Measurements from ENCODE around the gene POLK.
"Not testable (repeated sequence)": the region's sequence is repeated elsewhere in the genome, so short reads cannot be mapped to it uniquely, and the experiment has no call there.

- TF ChIP-seq, protein P1, sequence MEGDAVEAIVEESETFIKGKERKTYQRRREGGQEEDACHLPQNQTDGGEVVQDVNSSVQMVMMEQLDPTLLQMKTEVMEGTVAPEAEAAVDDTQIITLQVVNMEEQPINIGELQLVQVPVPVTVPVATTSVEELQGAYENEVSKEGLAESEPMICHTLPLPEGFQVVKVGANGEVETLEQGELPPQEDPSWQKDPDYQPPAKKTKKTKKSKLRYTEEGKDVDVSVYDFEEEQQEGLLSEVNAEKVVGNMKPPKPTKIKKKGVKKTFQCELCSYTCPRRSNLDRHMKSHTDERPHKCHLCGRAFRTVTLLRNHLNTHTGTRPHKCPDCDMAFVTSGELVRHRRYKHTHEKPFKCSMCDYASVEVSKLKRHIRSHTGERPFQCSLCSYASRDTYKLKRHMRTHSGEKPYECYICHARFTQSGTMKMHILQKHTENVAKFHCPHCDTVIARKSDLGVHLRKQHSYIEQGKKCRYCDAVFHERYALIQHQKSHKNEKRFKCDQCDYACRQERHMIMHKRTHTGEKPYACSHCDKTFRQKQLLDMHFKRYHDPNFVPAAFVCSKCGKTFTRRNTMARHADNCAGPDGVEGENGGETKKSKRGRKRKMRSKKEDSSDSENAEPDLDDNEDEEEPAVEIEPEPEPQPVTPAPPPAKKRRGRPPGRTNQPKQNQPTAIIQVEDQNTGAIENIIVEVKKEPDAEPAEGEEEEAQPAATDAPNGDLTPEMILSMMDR (conservative IDR thresholded peaks at IDR 0.05; ENCODE audit: low read length): not testable (repeated sequence)
- not testable (repeated sequence) for TF ChIP-seq EZH2phosphoT487 (IDR thresholded peaks at IDR 0.05; ENCODE audit: borderline replicate concordance, low read depth, low read length)
Observed at GRCh38 chr5:75578280-75578679, 66.6 kb downstream of the POLK start.
